HG02970 (cell line): ENCODE measurements around the gene FCSK.

ENCODE experiments used
- ATAC-seq: cut with Tn5 transposase; IDR thresholded peaks from one replicate; pipeline ENCODE4 v1.9.1; 2021; ENCODE audit warnings: mild to moderate bottlenecking, moderate library complexity, moderate number of reproducible peaks; ENCODE audit not compliant: unreplicated experiment, low FRiP score

The FCSK gene

DNA sequence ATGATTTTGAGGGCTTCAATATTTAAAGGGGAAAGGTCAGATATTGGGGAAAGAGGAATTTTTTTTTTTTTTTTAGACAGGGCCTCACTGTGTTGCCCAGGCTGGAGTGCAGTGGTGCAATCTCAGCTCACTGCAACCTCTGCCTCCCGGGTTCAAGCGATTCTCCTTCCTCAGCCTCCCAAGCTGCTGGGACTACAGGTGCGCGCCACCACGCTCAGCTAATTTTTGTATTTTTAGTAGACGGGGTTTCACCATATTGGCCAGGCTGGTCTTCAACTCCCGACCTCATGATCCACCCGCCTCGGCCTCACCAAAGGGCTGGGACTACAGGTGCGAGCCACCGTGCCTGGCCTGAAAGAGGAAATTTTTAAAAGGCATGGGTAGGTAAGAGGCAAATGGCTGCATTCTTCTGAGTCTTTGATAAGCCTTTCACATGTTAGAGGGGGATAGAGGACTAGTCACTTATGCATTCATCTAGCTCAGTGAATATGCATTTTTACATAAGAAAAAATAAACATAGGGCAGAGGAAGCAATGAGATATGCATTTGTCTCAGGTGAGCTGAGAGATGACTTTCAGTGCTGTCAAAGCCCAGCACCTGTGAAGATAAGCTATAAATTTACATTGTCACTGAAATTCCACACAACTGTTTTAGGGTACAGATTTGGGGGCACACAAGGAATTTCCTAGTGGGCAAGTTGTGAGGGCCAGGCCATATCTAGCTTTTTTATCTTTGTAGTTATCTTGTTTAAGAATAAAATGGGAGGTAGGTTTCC, 1.1 kb upstream of the FCSK start:
- ATAC-seq = no peak

DNA sequence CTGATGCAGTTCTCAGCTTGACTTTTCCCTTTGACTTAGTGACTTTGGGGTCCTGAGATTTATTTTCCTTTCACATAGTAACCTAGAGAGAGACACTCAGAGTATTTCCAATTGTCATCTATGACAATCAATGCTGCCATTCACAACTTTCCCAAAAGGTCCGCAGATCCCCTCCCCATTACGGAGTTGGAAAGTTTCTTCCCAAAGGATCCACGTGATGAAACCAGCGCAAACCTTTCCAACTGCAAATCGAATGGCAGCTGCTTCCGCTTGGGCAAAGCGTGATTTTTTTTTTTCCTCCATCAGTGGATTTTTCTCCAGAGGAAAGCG, 538 bp upstream of the FCSK start:
- no peak for ATAC-seq

DNA sequence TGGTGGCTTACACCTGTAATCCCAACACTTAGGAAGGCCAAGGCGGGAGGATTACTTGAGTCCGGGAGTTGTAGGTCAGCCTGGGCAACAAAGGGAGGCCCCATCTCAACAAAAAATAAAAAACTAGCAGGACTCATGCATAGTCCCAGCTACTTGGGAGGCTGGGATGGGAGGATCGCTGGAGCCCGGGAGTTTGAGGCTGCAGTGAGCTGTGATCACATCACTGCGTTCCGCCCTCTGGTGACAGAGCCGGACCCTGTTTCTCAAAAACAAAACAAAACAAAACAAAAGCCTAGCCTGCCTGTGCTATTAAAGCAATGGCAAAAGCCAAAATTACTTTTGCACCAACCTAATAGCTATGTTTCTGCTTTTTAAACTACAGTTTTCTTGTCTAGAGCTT, 1.5 kb downstream of the FCSK start:
- ATAC-seq = no peak

DNA sequence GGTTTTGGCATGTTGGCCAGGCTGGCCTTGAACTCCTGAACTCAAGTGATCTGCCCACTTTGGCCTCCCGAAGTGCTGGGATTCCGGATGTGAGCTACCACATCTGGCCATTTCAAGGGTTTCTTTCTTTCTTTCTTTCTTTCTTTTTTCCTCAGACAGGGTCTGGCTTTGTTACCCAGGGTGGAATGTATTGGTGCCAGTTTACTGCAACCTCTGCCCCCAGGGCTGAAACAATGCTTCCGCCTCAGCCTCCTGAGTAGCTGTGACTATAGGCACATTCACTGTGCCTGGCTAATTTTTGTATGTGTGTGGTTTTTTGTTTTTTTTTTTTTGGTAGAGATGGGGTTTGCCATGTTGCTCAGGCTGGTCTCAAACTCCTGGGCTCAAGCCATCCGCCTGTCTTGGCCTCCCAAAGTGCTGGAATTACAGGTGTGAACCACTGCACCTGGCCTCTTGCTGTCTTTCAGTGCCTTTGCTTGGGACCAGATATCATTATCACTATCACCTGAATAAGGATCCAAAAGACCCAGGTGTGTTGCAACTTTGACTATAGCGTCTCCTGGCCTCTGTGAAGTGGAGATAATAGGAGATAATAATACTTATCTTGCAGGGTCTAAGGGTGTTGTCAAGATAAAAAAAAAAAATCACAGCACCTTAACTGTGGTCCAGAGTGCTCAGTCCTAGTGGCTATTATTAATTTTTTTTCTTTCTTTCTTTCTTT, 3.2 kb downstream of the FCSK start:
- ATAC-seq = no peak

DNA sequence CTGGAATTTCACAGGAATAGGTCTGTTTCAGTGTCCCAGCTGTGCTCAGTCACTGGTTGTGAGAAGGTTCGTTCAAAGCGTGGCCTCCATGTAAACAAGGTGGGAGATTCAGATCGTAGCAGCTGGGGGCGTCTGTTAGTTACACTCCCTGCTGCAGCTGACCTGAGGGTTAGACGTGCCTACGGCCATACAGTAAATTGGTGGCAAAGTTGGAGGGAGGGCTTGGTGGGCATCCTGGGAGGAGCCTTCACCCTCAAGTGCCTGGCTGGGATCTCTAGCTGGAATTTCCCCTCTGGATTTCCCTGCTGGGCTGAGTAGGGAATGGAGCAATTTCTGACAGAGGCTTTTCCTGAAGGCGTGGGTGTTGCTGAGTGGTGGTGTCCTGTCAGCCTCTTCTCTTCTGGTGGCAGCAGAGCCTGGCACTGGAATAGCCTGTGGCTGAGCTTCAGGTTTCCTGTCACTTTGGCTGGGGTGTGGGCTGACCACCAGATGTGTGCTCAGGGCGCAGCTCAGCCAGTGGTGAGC, 6.4 kb downstream of the FCSK start:
- ATAC-seq = no peak

DNA sequence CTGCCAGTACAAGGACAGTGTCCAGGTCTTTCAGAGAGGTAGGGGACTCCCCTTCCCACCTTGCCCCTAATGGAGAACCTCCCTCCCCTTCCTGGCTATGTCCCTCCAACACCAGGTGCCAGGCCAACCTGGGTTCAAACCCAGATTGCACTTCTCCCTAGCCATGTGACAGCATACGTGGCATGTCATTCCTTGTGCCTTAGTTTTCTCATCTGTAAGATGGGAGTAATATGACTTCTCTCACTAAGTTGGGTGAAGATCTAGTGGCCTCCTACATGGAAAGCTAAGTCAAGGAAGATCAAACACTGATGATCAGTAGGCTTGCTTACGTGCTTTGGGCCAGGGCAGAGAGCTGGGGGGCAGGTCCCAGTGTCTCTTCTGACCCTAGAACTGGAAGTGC, 8.8 kb downstream of the FCSK start:
- no peak for ATAC-seq

DNA sequence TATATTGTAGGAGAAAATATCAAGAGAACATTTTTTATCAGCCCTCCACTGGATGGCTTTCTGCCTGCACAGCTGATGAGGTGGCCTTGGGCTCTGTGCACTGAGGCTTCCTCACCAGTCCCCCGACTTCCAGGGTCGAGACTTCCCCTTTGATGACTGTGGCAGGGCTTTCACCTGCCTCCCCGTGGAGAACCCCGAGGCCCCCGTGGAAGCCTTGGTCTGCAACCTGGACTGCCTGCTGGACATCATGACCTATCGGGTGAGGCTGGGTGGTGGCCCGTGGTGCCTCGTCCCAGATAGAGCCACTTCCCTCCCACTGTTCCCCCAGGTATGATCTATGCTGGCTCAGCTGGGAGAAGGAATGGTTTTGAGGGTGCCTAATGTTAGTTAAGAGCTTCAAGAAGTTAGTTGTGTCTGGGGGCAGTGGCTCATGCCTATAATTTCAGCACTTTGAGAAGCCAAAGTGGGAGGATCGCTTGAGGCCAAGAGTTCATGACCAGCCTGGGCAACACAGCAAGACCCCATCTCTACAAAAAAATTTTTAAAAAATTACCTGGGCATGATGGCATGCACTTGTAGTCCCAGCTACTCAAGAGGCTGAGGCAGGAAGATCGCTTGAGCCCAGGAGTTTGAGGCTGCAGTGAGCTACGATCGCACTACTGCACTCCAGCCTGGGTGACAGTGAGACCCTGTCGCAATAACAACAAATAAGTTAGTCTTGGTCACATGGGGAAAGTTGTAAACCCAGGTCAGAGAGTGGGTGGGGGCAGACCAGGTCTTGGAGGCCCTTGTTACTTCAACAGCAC, 11.8 kb downstream of the FCSK start:
- ATAC-seq = no peak

DNA sequence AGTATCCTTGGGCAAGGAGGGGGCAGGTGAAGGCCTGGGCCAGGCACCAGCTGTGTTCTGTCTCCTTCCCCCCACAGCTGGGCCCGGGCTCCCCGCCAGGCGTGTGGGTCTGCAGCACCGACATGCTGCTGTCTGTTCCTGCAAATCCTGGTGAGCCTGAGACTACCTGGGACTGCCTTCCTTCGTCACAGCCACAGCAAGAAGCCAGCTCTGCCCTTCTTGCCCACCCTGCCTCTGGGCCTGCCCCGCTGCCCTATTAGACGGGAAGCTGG, 12.3 kb downstream of the FCSK start:
- no peak for ATAC-seq

DNA sequence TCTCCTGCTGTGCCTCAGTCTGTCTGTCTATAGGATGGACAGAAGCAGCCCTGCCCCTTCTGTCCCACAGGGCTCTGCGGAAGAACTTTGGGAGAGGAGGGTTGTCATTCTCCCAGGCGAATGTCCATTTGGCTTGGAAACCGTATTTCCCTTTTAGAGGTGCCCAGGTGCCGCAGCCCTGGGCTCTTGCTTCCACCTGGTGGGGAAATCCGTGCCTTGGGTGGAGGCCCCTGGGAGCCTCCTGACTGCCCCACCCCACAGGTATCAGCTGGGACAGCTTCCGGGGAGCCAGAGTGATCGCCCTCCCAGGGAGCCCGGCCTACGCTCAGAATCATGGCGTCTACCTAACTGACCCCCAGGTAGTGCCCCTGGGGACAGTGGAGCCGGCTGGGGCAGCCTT, 12.7 kb downstream of the FCSK start:
- no peak for ATAC-seq

DNA sequence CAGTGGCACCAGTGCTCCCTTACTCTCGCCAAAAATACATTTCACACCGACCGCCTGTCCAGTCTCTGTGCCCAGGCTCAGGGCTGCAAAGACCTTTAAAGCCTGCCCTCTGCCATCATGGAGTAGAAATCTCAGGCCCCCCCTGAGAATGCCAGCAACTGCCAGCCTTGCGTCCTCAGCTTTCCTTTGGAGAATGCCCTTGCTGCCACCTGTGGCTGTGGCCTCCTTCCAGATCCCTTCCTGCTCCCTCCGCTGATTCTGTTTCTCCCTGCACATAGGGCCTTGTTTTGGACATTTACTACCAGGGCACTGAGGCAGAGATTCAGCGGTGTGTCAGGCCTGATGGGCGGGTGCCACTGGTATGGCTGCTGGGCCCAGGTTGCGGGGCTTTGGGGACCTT, 13.2 kb downstream of the FCSK start:
- ATAC-seq = no peak

DNA sequence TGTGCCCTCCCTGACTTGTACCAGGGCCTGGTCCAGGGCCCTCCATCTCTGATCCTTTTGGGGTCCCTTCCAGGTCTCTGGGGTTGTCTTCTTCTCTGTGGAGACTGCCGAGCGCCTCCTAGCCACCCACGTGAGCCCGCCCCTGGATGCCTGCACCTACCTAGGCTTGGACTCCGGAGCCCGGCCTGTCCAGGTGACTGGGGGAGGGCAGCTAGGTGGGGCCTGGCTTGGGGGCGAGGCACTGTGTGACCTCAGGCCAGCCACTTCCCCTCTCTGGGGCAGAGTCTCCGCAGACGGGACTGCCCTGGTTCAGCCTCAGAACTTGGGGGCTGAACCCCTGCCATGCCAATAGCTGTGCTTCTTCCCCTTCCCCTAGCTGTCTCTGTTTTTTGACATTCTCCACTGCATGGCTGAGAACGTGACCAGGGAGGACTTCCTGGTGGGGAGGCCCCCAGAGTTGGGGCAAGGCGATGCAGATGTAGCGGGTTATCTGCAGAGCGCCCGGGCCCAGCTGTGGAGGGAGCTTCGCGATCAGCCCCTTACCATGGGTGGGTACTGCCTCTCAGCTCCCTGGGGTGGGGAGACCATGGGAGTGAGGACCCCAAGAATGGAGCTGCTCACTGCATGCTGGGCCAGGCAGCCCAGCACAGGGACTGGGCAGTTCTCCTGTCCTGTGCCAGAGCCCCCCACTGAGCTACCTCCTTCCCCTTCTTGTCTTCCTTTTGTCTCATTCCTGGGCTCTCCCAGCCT, 14.6 kb downstream of the FCSK start:
- ATAC-seq = no peak

DNA sequence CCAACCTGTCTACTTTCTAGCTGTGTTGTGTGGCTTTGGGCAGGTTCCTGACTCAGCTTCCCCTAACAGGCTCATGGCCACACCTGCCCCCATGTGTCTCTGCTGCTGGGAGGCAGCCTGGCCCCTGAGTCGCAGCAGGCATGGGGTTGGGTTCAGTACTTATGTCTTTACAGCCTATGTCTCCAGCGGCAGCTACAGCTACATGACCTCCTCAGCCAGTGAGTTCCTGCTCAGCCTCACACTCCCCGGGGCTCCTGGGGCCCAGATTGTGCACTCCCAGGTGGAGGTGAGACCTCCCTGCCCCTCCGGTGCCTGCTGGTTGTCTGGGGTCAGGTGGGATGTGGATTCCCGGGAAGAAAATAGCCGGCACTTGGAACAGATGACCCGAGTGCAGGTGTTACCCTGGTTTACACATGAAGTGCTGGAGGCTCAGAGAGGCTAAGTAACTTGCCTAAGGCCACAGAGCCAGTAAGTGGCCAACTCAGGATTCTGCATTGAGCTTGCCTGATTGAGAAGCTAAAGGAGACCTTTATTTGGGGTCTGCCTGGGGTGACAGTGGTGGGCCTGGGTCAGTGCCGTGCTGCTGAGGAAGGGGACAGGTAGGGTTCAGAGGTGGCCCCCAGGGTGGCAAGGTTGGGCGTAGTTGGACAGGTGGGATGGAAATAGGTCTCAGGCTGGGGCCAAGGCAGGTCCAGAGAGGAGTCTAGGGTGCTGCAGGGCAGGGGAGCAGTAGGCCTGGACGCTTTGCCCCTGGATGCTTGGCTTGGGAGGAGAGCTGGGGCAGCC, 15.9 kb downstream of the FCSK start:
- no peak for ATAC-seq

DNA sequence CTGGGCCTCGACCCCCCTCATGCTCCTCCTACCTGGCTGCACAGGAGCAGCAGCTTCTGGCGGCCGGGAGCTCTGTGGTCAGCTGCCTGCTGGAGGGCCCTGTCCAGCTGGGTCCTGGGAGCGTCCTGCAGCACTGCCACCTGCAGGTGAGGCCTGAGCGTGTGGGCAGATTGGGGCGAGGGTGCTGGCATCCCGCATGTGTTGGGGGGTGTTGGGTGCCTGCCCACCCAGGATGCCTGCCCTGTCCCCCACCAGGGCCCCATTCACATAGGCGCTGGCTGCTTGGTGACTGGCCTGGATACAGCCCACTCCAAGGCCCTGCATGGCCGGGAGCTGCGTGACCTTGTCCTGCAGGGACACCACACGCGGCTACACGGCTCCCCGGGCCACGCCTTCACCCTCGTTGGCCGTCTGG, 16.5 kb downstream of the FCSK start:
- ATAC-seq = no peak

DNA sequence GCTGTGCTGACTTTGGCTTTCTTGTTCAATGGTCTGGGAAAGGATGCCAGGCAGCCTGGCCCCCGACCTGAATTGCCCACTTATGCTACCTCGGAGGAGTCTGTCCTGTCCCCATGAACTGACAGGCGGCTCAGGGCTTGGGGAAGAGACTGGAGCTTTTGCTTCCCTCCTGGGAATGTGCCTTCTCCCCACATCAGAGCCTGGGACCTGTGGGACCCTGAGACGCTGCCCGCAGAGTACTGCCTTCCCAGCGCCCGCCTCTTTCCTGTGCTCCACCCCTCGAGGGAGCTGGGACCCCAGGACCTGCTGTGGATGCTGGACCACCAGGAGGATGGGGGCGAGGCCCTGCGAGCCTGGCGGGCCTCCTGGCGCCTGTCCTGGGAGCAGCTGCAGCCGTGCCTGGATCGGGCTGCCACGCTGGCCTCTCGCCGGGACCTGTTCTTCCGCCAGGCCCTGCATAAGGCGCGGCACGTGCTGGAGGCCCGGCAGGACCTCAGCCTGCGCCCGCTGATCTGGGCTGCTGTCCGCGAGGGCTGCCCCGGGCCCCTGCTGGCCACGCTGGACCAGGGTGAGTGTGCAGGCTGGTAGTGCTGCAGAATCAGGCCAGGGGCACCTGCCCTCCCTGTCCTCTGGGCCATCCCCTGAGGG, 18.5 kb downstream of the FCSK start:
- no peak for ATAC-seq

DNA sequence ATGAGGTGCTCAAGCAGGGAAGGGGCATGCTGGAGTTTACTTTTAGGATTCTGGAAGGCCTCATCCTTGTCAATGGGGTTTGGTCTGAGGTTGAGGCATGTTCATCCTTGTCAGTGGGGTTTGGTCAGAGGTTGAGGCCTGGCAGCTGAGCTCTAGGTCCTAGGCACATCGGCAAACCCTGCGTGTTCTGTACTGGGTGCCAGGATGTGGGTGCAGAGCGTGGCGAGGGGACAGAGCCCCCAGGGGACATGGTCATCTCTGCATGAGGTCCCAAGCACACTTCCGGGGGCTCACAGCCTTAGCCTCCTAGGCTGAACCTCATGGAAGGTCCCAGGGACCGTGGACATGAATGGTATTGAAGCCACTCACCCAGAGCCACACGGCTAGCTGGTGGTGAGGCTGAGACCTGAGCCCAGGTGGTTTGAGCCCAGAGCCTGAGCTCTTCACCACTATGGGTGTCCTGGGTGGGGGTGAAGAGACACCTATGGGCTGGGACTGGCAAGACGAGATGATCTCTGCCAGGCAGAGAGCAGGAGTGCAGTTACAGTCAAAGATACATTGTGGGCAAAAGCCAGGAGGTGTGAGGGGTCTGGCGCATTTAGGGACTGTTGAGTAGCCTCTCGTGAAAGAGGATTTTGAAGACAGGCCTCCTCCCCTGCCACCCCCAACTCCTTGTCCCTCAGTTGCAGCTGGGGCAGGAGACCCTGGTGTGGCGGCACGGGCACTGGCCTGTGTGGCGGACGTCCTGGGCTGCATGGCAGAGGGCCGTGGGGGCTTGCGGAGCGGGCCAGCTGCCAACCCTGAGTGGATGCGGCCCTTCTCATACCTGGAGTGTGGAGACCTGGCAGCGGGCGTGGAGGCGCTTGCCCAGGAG, 19.3 kb downstream of the FCSK start:
- no peak for ATAC-seq

DNA sequence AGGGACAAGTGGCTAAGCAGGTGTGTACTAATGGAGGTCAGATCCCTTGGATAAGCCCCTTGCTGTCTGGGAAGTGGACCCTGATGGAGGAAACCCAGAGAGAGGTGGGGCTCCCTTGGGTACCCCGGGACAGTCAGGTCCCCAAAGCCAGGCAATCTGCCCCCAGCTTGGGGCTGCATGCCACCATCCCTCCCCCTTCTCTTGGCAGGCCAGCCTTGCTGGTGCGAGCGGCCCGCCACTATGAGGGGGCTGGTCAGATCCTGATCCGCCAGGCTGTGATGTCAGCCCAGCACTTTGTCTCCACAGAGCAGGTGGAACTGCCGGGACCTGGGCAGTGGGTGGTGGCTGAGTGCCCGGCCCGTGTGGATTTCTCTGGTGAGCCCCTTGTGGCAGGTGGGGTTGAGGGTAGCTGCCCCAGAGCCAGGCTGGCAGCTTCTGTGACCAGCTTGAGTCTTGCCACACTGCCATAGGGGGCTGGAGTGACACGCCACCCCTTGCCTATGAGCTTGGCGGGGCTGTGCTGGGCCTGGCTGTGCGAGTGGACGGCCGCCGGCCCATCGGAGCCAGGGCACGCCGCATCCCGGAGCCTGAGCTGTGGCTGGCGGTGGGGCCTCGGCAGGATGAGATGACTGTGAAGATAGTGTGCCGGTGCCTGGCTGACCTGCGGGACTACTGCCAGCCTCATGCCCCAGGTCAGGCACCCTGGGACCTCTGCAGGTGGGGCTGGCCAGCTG, 20.1 kb downstream of the FCSK start:
- no peak for ATAC-seq

DNA sequence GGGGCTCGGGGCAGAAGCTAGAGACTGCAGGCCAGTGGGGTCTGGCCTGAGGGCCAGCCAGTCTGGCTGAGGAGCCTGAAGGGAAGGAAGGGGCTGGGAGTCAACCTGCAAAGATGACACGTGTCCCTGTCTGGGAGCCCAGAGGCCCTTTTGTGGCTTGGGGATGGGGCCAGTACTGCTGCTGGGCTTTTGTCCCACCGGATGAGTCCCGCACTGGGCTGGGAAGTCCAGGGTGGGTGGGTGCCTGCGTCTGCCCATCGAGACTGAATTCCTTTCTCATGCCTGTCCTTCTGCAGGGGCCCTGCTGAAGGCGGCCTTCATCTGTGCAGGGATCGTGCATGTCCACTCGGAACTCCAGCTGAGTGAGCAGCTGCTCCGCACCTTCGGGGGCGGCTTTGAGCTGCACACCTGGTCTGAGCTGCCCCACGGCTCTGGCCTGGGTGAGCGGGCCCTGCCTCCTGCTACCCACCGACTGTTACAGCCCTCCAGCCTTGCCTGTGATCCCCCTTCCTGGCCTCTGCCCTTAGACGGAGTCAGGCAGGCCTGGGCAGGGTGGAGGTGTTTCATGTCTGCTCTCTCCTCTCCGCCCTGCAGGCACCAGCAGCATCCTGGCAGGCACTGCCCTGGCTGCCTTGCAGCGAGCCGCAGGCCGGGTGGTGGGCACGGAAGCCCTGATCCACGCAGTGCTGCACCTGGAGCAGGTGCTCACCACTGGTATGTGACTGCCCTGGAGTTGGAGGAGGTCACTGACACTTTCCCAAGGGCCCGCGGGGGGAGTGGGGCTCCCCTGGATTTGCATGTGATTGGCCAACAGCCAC, 20.9 kb downstream of the FCSK start:
- no peak for ATAC-seq
